GM18502 (cell line): ENCODE measurements around the gene LRP1.
A peak's percentile ranks its signal among the peaks of the same experiment; 100 is the strongest.
"Not testable (repeated sequence)": the region's sequence is repeated elsewhere in the genome, so short reads cannot be mapped to it uniquely, and the experiment has no call there.

ENCODE experiments used
- ATAC-seq: cut with Tn5 transposase; IDR thresholded peaks from one replicate; pipeline ENCODE4 v1.9.1; 2021; ENCODE audit warnings: mild to moderate bottlenecking; ENCODE audit not compliant: unreplicated experiment, poor library complexity

LRP1 gene

DNA sequence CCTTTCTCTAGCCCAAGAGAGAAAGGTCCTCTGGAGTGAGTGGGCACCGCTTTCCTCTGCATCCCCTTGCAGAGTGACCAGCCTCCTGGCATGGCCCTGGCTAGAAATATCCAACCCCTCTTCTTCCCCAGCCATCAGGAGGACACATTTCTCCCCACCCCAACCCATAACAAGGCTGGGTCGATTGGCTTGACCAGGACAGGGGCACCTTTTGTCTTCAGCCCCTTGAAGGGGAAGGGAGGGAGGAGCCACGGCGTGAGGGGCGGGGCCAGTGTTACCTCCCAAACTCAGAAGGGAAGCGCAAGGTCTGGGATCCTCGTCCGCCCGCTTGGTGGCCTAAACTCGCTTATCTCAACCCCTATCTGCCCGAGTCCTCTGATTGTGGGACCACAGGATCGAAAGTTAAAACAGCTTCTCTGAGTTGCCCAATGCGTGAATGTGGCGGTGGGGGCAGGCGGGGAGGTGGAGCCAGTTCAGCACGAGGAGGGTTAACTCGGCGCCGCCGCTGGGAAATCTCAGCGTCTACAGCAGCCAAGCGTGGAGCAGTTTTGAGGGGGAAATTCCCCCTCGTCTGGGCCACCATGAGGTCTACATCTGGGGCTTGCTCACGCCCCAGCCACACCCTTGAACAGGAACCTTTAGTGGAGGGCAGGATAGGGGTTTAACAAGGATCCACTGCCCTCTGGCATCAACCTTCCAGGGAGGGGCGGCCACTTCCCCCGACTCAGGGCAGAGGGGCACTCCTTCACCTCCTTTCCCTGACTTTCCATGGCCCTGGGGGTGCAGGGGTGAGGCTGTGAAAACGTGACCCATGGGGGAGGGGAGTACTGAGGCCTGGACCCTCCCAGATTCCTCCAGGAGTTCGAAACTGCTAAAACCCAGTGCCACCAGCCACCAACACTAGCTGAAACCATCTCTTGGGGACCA, 17.9 kb upstream of the LRP1 start:
- ATAC-seq: peak; percentile 51

DNA sequence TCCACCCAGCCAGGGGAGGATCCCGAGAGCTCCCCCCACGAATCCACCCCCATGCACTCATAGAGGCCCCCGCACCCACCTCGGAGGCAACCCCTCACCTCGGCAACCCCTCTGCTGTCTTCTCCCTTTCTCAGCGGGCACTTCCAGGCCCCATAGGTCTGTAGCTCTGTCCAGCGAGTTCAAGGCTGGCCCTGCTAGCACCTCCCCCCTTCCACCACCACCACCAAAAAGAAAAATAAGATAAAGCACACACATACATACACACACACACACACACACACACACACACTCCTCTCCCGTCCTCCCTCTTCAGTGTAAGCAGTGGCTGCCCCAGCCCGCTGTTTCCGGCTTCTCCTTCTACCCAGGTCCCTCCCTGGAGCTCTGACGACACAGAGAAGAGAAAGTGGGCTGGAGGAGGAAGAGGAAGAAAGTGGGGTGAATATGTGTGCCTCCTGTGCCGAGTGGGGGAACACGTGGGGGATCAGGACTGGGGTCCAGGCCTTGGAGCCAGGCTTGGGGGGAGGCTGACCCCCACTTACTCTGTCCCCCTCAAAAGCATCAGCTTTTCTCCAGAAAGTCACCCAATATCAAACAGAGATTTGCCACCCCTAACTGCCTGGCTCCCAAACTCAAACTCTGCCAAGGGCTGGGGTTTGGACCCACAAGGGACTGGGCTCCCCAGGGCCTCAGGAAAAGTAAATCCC, 17.1 kb upstream of the LRP1 start, which contains the start of gene STAT6:
TSS of gene STAT6 (minus strand) at position 332 of the 704 bp plus-strand sequence. CDS start 3,084 bp downstream, outside the sequence.
- ATAC-seq: peak; percentile 58

DNA sequence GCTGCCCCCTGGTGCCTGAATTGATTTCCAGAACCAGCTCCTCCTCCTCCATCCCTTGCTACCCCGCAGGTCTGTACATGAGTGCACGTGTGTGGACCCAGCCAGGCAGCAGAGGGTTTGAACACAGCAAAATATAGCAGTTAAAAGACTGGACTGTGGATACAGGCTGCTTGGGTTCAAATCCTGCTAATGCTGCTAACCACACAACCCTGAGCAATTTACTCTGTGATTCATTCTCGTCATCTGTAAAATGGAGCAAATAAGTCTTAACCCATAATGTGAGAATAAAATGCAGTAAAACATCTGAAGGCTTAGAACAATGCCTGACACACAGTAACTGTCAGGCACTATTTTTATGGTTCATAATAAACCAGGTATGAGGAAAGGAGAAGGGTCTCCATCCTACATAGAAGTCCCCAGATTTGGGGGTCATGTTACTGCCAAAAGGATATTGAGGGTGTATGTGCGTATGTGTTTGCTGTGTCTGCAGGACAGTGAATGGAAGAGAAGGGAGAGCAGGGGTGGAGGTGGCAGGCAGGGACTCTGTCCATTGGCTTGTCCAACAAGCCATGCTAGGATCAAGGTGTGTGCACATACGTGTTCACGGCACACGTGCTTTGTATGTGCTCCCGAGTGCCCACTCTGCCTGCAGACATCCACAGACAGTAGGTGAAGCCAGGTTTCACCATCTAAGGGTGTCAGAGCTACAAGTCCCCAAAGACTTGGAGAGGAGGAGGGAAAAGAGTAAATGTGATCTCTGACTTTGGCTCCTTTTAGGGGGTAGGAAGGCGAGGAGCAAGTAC, 15.6 kb upstream of the LRP1 start:
- peak; percentile 61 for ATAC-seq

DNA sequence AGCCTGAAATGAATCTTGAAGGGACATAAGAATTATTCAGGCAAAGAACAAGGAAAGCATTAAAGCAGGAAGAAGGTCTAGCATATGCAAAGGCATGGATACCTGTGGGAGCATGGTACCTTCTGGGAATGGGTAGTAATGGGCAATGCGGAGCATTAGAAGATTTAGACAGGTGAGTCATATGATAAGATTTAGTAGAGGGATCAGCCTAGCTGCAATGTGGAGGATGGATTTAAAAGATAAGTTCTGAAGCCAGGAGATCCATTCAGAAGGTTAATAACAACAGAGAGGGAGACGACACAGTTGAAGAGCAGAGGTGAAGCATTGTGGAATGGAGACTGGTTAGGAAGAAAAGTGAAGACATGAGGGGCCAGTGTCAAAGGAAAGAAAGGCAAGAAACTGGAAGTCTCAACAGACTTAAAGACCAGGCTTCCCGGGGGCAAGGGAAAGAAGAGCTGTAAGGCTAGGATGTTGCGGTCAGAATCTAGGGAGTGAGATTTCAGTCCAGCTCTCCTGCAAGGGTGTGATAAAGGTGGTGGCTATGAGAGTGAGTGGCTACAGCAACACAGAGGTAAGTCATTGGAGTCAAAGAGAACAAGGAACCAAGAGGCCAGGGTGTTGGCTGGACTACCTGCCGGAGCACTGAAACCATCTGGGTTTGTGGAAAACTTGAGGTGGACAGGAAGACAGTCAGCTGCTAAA, 11.6 kb upstream of the LRP1 start:
- ATAC-seq: no peak

DNA sequence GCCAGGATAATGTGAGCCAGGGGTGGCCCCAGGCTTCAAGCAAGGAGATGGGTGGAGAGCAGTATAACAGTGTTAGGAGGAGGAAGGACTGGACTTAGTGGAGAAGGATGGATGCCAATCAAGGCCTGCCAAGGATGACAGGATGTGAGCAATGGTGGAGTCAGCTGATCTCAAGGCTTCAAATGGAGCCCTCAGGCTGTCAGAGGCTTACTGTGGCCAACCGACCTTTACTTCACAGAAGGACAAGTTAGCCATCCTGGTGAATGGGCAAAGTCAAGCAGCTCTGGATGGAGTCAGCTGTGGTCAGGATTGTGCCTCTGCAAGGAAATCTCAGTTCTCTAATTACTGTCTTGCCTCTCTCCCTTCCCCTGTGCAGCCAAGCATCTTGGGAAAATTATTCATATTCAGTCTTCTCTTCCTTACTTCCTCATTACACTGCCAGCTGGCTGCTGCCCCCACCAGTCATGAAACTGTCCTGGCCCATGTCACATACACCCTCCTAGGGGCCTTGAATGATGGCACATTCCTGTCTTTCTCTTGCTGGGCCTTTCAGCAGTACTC, 9.5 kb upstream of the LRP1 start:
- peak; percentile 66 for ATAC-seq

DNA sequence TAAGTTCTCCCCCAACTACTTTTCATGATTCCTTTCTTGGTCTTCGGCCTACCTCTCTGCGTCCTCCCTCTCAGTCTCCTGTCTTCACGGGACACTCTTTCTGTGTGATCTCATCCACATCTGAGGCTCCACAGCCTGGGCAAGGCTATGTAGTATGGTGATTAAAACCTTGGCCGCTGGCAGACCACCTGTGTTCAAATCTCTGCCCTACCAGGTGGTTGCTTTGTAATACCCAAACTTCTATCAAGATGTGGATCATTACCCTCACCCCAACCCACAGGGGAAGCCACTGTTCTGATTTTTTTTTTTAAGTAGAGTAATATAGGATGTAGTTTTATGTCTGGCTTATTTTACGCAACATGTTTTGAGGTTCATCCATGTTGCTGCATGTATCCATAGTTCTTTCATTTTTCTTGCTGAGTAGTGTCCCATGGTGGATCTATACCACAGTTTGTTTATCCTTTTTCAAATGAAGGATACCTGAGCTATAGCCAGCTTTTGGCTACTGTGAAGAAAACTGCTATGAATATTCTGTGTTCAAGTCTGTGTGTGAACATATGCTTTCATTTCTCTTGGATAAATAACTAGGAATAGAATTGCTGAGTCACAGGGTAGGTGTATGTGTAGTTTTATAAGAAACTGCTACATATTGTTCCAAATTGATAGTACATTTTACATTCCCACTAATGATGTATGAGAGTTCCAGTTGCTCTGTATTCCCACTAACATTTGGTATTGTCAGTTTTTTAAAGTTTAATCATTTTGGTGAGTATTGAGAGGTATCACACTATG, 8.8 kb upstream of the LRP1 start:
- peak; percentile 27 for ATAC-seq

DNA sequence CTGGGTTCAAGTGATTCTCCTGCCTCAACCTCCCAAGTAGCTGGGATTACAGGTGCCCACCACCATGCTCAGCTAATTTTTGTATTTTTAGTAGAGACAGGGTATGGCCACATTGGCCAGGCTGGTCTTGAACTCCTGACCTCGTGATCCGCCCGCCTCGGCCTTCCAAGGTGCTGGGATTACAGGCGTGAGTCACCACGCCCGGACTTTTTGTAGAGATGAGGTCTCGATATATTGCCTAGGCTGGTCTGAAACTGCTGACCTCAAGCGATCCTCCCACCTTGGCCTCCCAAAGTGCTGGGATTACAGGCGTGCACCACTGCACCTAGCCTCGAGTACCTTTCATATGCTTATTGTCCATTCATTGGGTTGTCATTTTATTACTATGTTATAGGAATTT, 7.6 kb upstream of the LRP1 start:
- ATAC-seq: not testable (repeated sequence)

DNA sequence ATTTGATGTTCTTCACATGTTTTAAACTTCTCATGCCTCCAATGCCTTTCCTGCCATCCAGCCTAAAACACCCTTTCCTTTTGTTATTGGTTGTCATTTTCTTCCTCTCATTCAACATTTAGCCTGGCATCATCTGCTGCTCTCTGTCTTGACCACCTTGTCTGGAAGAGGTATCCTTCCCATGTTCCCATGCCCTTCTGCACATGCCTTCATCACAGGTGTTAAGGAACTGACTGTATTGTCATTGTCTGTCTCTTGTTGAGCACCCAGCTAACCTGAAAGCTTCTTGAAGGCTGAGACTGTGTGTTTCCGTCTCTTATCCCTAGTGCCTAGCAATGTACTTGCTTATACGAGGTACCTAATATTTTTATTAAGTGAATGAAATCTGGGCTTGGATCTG, 4.5 kb upstream of the LRP1 start:
- no peak for ATAC-seq

DNA sequence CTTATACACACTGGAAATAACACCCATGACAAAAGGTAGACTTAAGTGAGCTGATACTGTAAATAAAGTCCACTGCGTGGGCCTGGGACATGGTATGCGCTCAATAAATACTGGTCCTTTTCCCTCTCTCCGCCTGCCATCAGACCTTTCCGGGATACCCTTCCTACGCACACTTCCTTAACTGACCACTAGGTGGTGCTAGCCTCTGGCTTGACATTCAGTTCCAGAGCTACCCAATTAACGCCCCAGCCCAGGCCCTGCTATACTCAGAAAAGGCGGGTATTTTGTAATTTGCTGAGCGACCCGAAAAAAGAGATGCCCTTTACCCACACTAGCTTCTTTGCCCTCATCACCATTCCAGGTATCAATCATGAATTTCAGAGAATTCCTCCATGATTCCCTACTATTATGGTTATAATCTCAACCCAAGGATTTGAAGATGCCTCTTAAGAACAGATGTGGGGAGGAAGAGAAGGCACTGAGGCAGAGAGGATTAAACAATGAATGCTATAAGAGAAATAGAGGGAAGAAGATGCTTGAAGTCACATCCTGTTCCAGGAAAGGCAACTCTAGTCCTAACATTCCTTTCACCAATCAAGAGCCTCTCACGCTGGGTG, 3.9 kb upstream of the LRP1 start:
- ATAC-seq: peak; percentile 52

DNA sequence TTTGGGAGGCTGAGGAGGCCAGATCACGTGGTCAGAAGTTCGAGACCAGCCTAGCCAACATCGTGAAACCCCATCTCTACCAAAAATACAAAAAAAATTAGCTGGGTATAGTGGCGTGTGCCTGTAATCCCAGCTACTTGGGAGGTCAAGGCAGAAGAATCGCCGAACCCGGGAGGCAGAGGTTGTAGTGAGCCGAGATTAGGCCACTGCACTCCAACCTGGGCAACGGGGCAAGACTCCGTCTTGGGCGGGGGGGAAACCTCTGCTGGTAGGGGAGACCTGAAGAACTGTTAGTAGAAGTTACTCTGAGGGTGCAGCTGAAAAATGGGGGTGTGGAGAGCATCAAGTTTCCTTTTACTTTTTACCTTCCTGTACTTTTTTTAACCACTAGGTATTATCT, 2.2 kb upstream of the LRP1 start:
- no peak for ATAC-seq

DNA sequence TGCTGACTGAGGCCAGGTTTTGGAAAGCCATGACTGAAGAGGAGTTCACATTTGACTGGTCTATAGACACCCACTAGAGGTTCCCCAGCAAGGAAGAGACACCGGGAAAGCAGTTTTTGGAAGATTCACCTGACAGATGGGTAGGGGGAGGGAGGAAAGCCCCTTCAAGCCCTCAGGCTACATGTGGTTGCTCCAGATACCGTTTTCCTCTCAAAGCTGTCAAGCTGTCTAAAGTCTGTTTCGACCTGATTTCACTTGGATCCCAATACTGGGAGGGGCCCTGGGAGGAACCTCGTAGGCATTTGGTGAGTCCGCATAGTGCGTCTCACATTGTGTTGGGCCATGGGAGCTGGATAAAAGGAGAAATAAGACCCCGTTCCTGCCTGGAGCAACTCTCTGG, 1.7 kb upstream of the LRP1 start:
- no peak for ATAC-seq

DNA sequence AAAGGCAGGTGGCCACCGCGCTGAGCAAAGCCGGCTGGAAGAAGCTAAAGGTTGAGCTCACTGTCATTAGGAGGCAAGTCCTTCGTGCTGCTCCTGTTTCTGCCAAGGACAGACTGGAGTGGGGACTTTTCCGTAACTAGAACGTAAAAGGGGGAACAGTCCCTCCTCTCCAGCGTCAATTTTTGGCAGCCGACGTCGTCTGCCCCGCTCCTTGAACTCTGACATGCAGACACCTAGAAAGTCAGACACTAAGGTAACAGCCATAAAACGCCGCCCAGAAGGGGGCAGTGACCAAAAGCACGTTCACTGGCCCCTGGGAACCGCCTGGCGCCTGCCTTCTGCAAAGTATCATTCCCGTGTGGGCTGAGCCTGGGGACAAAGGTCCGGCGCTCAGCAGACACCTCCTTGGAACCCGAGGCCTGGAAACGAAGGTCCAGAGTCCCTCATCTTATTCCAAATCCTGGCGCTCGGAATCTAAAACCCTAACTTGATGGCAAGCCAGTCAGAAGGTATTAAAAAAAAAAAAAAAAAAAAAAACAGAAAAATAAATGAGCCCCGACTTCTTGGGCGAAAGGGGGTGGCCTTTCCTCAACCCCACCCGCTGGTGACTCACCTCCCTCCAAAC, 1.1 kb upstream of the LRP1 start:
- peak; percentile 38 for ATAC-seq

DNA sequence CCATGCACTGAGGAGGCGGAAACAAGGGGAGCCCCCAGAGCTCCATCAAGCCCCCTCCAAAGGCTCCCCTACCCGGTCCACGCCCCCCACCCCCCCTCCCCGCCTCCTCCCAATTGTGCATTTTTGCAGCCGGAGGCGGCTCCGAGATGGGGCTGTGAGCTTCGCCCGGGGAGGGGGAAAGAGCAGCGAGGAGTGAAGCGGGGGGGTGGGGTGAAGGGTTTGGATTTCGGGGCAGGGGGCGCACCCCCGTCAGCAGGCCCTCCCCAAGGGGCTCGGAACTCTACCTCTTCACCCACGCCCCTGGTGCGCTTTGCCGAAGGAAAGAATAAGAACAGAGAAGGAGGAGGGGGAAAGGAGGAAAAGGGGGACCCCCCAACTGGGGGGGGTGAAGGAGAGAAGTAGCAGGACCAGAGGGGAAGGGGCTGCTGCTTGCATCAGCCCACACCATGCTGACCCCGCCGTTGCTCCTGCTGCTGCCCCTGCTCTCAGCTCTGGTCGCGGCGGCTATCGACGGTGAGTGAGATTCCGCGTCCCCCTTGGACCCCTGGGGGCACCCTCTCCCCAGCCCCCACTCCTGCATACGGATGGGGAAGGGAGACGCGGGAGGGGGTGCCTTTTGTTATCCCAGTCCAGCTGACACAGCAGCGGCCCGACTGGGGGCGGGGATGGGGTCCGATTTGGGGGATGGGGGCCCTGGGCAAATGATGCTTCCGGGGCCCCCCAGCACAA, 400 bp downstream of the LRP1 start:
- ATAC-seq: no peak

DNA sequence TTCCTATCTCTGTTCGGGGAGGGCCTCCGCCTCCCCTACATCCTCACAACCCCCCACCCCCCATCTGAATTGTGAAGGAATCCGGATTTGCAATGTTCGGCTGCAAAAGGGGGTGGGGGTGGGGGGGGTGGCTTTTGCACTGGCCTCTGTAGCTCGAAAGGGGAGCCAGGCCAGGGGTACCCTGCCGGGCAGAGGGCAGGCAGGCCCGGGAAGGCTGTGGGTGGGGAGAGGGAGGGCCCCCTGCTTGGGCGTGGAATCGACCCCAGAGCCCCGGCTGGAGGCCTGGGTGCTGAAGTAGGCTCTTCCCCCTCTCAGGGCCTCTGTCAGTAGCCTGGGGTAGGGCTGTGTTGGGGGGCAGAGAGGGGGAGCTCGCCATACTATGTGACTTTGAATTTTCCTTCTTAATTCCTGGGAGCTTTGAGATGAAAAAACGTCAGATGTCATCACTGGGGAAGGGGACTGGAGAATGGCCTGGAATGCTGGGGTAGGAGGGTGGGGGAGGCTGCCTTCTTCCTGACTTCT, 1.1 kb downstream of the LRP1 start:
- ATAC-seq: no peak

DNA sequence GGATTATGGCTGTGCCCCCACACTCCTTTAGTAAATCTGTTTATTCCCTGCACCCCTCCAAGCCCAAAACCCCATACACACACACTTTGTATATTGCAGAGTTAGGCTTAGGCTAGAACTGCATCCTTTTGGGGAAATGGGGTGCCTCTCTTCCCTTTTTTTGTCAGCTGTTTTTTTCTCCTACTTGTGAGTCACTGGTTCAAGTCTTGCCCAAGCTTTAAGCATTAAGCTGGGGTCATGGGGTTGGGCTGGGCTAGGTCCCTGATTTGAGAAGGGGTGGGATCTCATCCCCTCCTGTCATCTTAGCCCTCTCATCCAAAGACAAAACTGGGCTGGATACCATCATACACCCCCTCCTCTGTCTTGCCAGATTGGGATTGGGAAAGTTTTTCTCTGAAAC, 1.6 kb downstream of the LRP1 start:
- no peak for ATAC-seq

DNA sequence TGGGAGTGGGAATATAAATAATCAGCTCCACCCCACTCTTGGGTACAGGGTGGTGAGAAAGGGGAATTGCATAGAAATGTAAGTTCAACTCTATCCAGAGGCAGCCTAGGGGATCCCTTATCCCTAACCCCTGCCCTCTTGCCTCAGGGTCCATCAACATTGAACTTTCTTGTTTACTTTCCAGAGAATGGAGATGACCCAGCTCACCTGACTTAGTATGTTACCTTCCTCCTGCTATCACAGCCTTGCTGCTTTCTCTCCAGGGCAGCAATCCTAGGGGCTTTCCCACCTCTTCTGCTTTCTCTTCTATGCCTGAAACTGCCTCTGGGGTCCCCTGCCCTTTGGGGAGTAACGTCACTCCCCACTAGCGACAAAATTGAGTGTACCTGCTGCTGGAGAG, 2.7 kb downstream of the LRP1 start:
- ATAC-seq: no peak
